Measurements from ENCODE around the gene TPP2. TPM values are rescaled to one million over a fixed set of nuclear protein-coding genes. Genes with fewer than 3 reads are reported as not detected.

The TPP2 gene
- total and polyA plus RNA-seq, 9 of the 15 experiments (the other 6 are each of a cell fraction or from before 2014, with no cell fraction given) = 18.8 to 87.7 (median 55.9) TPM

DNA sequence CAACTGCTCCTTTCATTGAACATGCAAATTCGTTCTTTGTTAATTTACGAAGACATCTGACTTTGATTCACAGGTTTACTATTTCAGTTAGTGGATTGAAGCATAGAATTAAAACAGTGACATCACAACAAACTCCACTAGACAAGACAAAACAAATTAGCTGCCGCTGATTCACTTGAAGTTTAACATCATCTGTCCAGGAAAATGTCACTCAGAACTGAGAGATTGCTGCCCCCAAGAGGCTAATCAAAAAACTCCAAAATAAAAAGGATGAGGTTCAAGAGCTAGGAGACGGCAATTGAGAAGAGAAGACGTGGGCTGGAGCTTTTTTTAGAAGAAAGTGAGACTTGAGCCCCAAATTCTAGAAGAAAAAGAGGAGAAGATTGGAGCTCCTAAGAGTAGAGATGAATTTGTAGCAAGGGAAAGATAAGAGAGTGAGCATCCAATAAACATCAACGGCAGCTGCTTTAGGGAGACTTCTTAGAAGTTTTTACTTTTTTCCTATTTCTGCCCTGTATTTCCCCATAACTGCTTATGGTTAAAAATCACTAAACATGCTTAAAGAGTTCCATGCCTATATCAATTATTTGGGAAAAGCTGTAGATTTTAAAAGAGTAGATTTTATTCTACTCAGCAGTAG, 40.8 kb upstream of the TPP2 start:
- H3K27ac ChIP-seq (ENCODE audit: extremely low read depth, low read depth, low read length) = no peak overlapping the region
- ChIA-PET POLR2A (interaction anchor here (1.3 kb wide), 1 partner anchor 9 kb away, joined by 5 read pairs; no protein-coding TSS in a partner anchor), CTCF (ENCODE audit: low intra/inter-chr PET ratio) (no interaction called here)
- H3K27me3 ChIP-seq (ENCODE audit: control insufficient read depth in 2 of 2, insufficient read depth in 2 of 2, low read length in 2 of 2) = no peaks in the 10 kb centered on the region
- no peak overlapping the region for H3K9ac ChIP-seq (ENCODE audit: insufficient read depth in 1 of 2, low read depth in 2 of 2, low read length in 2 of 2)
- no peaks in the 10 kb centered on the region for H3K36me3 ChIP-seq (ENCODE audit: control insufficient read depth, insufficient read depth, low read length)
- ATAC-seq (peak; percentile 74), DNase-seq (ENCODE audit: extremely low read depth in 1 of 4, low spot score in 3 of 4) (peak in 3 of 4 experiments; percentile 8 to 32 (median 11)), FAIRE-seq (peak; percentile 77)
- no peaks in the 10 kb centered on the region for H3K9me1 ChIP-seq (ENCODE audit: control insufficient read depth, insufficient read depth, low read length)
- no peaks in the 10 kb centered on the region for H3K4me1 ChIP-seq (replicated peaks in 1 of 2; ENCODE audit: control insufficient read depth in 2 of 2, insufficient read depth in 2 of 2, low read length in 2 of 2)
- no peaks in the 10 kb centered on the region for H3K79me2 ChIP-seq (ENCODE audit: control insufficient read depth, insufficient read depth, low read length)
- intact Hi-C loops (cut with micrococcal nuclease) (loop anchor here (5.0 kb wide), 1 partner anchor 1409 kb away; no protein-coding TSS in a partner anchor), in situ Hi-C loops (cut with MboI) (loop anchor here (25.0 kb wide), 1 partner anchor 1419 kb away; no protein-coding TSS in a partner anchor)
- 8% methylated on average over 6 of the region's 6 CpGs for WGBS (ENCODE audit: insufficient coverage, low coverage, missing lambda C conversion rate)
- no peaks in the 10 kb centered on the region for H4K20me1 ChIP-seq (replicated peaks; ENCODE audit: control insufficient read depth, insufficient read depth, low read length)
- H2AFZ ChIP-seq (ENCODE audit: low read depth, low read length) = no peak overlapping the region
- H3K4me3 ChIP-seq = no peak overlapping the region
- TF ChIP-seq, protein P1, sequence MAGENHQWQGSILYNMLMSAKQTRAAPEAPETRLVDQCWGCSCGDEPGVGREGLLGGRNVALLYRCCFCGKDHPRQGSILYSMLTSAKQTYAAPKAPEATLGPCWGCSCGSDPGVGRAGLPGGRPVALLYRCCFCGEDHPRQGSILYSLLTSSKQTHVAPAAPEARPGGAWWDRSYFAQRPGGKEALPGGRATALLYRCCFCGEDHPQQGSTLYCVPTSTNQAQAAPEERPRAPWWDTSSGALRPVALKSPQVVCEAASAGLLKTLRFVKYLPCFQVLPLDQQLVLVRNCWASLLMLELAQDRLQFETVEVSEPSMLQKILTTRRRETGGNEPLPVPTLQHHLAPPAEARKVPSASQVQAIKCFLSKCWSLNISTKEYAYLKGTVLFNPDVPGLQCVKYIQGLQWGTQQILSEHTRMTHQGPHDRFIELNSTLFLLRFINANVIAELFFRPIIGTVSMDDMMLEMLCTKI (IDR thresholded peaks at IDR 0.05; ENCODE audit: partially characterized antibody) = no peak
- TF ChIP-seq, protein P2, sequence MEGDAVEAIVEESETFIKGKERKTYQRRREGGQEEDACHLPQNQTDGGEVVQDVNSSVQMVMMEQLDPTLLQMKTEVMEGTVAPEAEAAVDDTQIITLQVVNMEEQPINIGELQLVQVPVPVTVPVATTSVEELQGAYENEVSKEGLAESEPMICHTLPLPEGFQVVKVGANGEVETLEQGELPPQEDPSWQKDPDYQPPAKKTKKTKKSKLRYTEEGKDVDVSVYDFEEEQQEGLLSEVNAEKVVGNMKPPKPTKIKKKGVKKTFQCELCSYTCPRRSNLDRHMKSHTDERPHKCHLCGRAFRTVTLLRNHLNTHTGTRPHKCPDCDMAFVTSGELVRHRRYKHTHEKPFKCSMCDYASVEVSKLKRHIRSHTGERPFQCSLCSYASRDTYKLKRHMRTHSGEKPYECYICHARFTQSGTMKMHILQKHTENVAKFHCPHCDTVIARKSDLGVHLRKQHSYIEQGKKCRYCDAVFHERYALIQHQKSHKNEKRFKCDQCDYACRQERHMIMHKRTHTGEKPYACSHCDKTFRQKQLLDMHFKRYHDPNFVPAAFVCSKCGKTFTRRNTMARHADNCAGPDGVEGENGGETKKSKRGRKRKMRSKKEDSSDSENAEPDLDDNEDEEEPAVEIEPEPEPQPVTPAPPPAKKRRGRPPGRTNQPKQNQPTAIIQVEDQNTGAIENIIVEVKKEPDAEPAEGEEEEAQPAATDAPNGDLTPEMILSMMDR (IDR thresholded peaks at IDR 0.05 in 2 of 3, conservative IDR thresholded peaks at IDR 0.05 in 1 of 3; ENCODE audit: insufficient read depth in 2 of 3, low read depth in 1 of 3, low read length in 3 of 3) = peak; percentile 22 to 52 (median 43); a peak in 4 of 6 replicates
- peak; percentile 32 to 49; a peak in 3 of 4 replicates for TF ChIP-seq RAD21 (CRISPR knock-in tag; conservative IDR thresholded peaks at IDR 0.05 in 1 of 2, IDR thresholded peaks at IDR 0.05 in 1 of 2)
- no peak for TF ChIP-seq SMAD1 (IDR thresholded peaks at IDR 0.05; ENCODE audit: low read depth, low read length, partially characterized antibody)
- H3K9me3 ChIP-seq (replicated peaks; ENCODE audit: control insufficient read depth, insufficient read depth, low read depth, low read length) = no peaks in the 10 kb centered on the region
- BruUV-seq (replicated peaks) = no TSS peak
- H3K4me2 ChIP-seq (ENCODE audit: insufficient read depth, low read length) = no peak overlapping the region

Measured in K562 (cell line).